ENCODE measurements around the gene PRDX3.

- TF ChIP-seq CTCF (IDR thresholded peaks at IDR 0.05) (peak in 1 of 3 experiments; percentile 12), POLR2A (IDR thresholded peaks at IDR 0.05) (no peak)
These were observed at the start of gene PRDX3 for GRCh38 chr10:119178372-119179119.

Measured in testis (tissue), 2 donors.